Epithelial cell of esophagus (primary cell): ENCODE measurements around the gene SPATA21.

ENCODE experiments used
- DNase-seq: peaks from one replicate; pipeline ENCODE4 v3.0.0; 2010; ENCODE audit warnings: low read depth
- H3K4me3 ChIP-seq: 2 replicates; pipeline ENCODE4 v1.5.1; 2011; ENCODE audit warnings: mild to moderate bottlenecking, low read length, control low read depth
- TF ChIP-seq, protein P1 (sequence below): IDR thresholded peaks from 2 replicates; pipeline ENCODE4 v1.5.1; 2011; ENCODE audit warnings: low read depth, mild to moderate bottlenecking, low read length, control low read depth, inconsistent platforms; ENCODE audit not compliant: insufficient read depth; ENCODE audit errors: missing control alignments

The SPATA21 gene

DNA sequence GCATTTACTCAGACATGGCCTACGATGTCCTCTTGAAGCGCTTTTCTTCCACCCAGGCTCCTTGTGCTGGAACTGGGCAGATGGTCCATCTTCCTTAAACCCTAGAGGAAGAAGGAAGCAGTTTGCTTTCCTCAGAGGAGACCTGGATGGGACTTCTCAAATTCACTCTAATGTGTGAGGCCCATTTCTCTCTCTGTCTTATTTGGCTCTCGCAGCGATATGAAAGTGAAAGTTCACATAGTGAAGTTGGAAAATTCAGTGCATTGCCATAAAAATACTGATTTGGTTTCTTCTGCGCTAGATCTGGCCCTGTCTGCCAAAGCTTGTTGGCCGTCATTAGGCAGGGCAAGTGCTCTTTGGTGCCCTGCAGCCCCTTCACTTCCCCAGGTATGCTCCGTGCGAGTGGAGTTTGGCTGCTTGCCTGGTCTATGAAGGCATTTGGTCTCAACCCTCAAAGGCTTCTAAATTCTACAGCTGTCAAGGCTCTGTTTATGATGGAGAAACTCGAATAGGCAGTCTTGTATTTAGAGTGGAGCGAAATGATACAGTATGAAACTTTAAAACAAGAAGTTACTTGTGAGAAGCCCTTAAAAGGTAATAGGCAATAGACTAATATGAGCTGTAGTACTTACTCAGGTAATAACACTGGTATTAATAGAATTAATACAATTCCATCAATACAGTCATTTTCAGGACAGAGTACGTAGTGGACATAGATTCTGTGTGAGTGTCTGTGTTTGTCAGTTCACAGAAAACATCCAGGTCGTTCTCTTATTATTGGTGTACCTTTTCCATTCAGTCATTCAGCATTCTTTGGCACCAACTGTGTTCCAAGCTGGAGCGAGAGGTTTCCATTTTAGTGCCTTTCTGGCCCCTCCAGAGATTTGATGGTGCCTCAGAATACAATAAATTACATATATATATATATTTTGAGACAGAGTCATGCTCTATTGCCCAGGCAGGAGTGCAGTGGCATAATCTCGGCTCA lies 49.7 kb downstream of the SPATA21 start:
- TF ChIP-seq, protein P1, sequence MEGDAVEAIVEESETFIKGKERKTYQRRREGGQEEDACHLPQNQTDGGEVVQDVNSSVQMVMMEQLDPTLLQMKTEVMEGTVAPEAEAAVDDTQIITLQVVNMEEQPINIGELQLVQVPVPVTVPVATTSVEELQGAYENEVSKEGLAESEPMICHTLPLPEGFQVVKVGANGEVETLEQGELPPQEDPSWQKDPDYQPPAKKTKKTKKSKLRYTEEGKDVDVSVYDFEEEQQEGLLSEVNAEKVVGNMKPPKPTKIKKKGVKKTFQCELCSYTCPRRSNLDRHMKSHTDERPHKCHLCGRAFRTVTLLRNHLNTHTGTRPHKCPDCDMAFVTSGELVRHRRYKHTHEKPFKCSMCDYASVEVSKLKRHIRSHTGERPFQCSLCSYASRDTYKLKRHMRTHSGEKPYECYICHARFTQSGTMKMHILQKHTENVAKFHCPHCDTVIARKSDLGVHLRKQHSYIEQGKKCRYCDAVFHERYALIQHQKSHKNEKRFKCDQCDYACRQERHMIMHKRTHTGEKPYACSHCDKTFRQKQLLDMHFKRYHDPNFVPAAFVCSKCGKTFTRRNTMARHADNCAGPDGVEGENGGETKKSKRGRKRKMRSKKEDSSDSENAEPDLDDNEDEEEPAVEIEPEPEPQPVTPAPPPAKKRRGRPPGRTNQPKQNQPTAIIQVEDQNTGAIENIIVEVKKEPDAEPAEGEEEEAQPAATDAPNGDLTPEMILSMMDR, result no peak
- no peak overlapping the region for H3K4me3 ChIP-seq
- no peak for DNase-seq

DNA sequence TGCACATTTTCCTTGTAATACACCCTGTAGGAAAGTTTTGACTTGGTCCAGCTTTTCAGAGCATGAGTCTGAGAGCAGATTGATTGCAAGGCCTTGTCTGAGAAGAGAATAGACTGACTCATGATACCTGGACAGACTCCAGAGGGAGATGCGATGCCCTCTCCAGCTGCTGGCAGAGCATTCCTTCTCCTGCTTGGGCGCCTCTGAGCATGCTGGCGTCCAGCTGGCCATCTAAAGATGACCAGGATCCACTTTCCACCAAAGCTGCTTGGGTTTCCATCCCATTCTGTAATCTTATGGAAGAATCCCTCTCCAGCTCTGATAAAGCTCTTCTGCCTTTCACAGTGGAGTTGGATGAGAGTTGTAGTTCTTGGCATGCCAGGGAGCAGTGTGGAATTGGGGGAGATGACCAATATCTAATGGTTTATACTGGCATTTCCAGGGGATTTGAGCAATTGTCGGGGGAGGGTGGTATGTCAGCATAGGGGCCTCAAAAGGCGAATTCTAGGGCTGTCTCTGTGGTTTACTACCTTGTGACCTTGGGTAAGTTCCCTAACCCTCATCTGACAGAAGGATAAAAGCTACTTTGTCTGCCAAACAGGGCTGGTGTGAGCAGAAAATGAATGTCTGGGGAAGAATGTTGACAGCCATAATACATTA lies 50.6 kb downstream of the SPATA21 start:
- TF ChIP-seq, protein P1, result no peak
- no peak overlapping the region for H3K4me3 ChIP-seq
- DNase-seq, result peak; percentile 81

- TF ChIP-seq, protein P1, result no peak
- no peak for DNase-seq
- no peak overlapping the region for H3K4me3 ChIP-seq
These were observed 51.4 kb downstream of the SPATA21 start for GRCh38 chr1:16385659-16386453.

DNA sequence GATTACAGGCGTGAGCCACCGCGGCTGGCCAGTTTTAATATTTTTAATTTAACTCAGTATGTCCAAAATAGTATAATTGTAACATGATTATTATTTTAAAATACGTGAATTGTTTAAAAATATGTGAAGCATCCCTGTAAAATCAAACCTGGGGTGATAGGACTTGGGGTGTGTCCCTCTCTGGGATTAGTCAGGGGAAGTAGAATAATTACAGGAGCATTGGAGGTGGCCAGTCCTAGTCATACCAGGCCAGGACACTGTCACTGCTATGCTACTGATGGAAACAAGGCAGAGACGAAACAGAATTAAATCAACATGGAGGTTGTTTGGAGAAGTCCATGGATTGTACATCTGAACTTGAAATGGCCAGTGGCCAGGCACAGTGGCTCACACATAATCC lies 53.3 kb downstream of the SPATA21 start:
- no peak for DNase-seq
- TF ChIP-seq, protein P1, result no peak
- no peak overlapping the region for H3K4me3 ChIP-seq

- H3K4me3 ChIP-seq, result no peak overlapping the region
- TF ChIP-seq, protein P1, result no peak
- no peak for DNase-seq
These were observed 56.4 kb downstream of the SPATA21 start for GRCh38 chr1:16380868-16381267.

DNA sequence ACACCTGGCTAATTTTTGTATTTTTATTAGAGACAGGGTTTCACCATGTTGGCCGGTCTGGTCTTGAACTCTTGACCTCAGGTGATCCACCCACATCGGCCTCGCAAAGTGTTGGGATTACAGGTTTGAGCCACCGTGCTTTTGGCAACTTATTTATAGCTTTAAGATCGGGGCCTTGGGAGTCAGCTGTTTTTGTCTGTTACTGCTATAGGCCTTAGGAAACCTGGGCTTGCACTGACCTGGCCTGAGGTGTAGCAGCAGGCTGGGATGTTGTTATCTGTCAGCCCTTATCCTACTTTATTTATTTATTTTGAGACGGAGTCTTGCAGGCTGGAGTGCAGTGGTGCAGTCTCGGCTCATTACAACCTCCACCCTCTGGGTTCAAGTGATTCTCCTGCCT lies 58.8 kb downstream of the SPATA21 start:
- TF ChIP-seq, protein P1, result no peak
- no peak overlapping the region for H3K4me3 ChIP-seq
- DNase-seq, result no peak
